Activated CD8-positive, alpha-beta T cell treated with anti-CD3 and anti-CD28 coated beads, Interleukin-2, amount 10 ng/mL, durations not matched to agents 7 days and 5 days (primary cell): ENCODE data around the gene ZBTB7B. TPM values are rescaled to one million over a fixed set of nuclear protein-coding genes. Genes with fewer than 3 reads are reported as not detected.
A peak's percentile ranks its signal among the peaks of the same experiment; 100 is the strongest.

Source experiments
- ATAC-seq: fragments of 150-1000 bp; cut with Tn5 transposase; one replicate; pipeline ENCODE4 v1.10.0; 2021; ENCODE audit warnings: moderate library complexity
- CTCF ChIA-PET: fragments of 350-600 bp; sonication (Branson Sonifier 250); formaldehyde crosslinking; loops from one replicate; lab custom pipeline; 2021; ENCODE audit warnings: antibody characterized with exemption; lab: Charles Lee
- POLR2A ChIA-PET: fragments of 350-600 bp; sonication (Branson Sonifier 250); formaldehyde crosslinking; loops from one replicate; lab custom pipeline; 2021; ENCODE audit warnings: antibody characterized with exemption; lab: Charles Lee
- DNase-seq: peaks from one replicate; pipeline ENCODE4 v3.0.0-alpha.2; 2020
- H3K27ac Mint-ChIP-seq: one replicate; pipeline ENCODE4 v1.8.0; 2021; ENCODE audit warnings: mild to moderate bottlenecking, mixed read lengths
- H3K27me3 Mint-ChIP-seq: one replicate; pipeline ENCODE4 v1.8.0; 2021; ENCODE audit warnings: low read depth, mixed read lengths
- H3K36me3 Mint-ChIP-seq: one replicate; pipeline ENCODE4 v1.8.0; 2021; ENCODE audit warnings: low read depth, mixed read lengths
- H3K4me1 Mint-ChIP-seq: one replicate; pipeline ENCODE4 v1.8.0; 2021; ENCODE audit warnings: low read depth, mixed read lengths
- H3K4me3 Mint-ChIP-seq: one replicate; pipeline ENCODE4 v1.8.0; 2021; ENCODE audit warnings: mild to moderate bottlenecking, mixed read lengths
- H3K9me3 Mint-ChIP-seq: one replicate; pipeline ENCODE4 v1.8.0; 2022; ENCODE audit warnings: mixed read lengths; ENCODE audit not compliant: insufficient read depth
- total RNA-seq, 2 experiments: library from RNA; stranded (reverse); gene quantifications; one replicate each; pipeline ENCODE4 v1.2.3, GENCODE V29; 2021

ZBTB7B gene
- total RNA-seq, 2 experiments from 2014 or later: 35.5 to 42.5 TPM

GRCh38 chr1:154968731-154969130 lies 33.9 kb upstream of the ZBTB7B start:
- Mint-ChIP-seq H3K36me3 (peaks cover 53% of the 10 kb centered on the region), H3K4me1 (peaks cover 55% of the 10 kb centered on the region), H3K27me3 (no peaks in the 10 kb centered on the region), H3K9me3 (no peaks in the 10 kb centered on the region), H3K4me3 (no peak overlapping the region), H3K27ac (peak overlapping the region; percentile 20)
- ATAC-seq: no peak
- POLR2A ChIA-PET: no interaction called here
- CTCF ChIA-PET: interaction anchor here (0.8 to 1.5 kb wide), 2 partner anchors 14 to 49 kb away, joined by 3 read pairs; no protein-coding TSS in a partner anchor
- DNase-seq: no peak

GRCh38 chr1:154969246-154969645 lies 33.4 kb upstream of the ZBTB7B start:
- Mint-ChIP-seq H3K36me3 (peaks cover 48% of the 10 kb centered on the region), H3K4me3 (no peak overlapping the region), H3K27me3 (no peaks in the 10 kb centered on the region), H3K9me3 (no peaks in the 10 kb centered on the region), H3K4me1 (peaks cover 52% of the 10 kb centered on the region), H3K27ac (peak overlapping the region; percentile 12)
- ChIA-PET POLR2A (interaction anchor here (2.3 to 3.1 kb wide), 2 partner anchors 8 to 13 kb away, joined by 11 to 15 read pairs; partner anchors contain the start of genes PBXIP1 and PYGO2), CTCF (interaction anchor here (0.7 to 3.6 kb wide), 4 partner anchors 7 to 550 kb away, joined by 3 to 16 read pairs (median 3); partner anchors contain the start of gene PYGO2)
- DNase-seq (no peak), ATAC-seq (no peak)

- ChIA-PET CTCF (interaction anchor here (0.7 to 3.6 kb wide), 5 partner anchors 8 to 550 kb away, joined by 3 to 16 read pairs (median 6); partner anchors contain the start of genes PBXIP1 and PYGO2), POLR2A (interaction anchor here (1.4 to 3.1 kb wide), 3 partner anchors 8 to 18 kb away, joined by 4 to 15 read pairs (median 11); partner anchors contain the start of genes PBXIP1 and PYGO2)
- Mint-ChIP-seq H3K4me3 (no peak overlapping the region), H3K9me3 (no peaks in the 10 kb centered on the region), H3K36me3 (peaks cover 43% of the 10 kb centered on the region), H3K27me3 (no peaks in the 10 kb centered on the region), H3K27ac (no peak overlapping the region), H3K4me1 (peaks cover 52% of the 10 kb centered on the region)
- ATAC-seq (no peak), DNase-seq (no peak)
Observed at GRCh38 chr1:154969860-154970452, 32.6 kb upstream of the ZBTB7B start.

- H3K4me3 Mint-ChIP-seq: no peak within 1 kb of the TSS
- peaks cover 52% of the 10 kb centered on the region for H3K4me1 Mint-ChIP-seq
- no peaks in the 10 kb centered on the region for H3K27me3 Mint-ChIP-seq
- ATAC-seq (no peak), DNase-seq (peak; percentile 40)
- POLR2A ChIA-PET: interaction anchor here (0.7 to 3.1 kb wide), 4 partner anchors 9 to 17 kb away, joined by 3 to 15 read pairs (median 8); partner anchors contain the start of genes PBXIP1 and PYGO2
- CTCF ChIA-PET: interaction anchor here (0.7 to 3.6 kb wide), 5 partner anchors 9 to 46 kb away, joined by 3 to 16 read pairs (median 6); partner anchors contain the start of genes PBXIP1 and PYGO2
- H3K9me3 Mint-ChIP-seq: no peaks in the 10 kb centered on the region
- H3K27ac Mint-ChIP-seq: peak within 1 kb of the TSS; percentile 28
- H3K36me3 Mint-ChIP-seq: peaks cover 36% of the 10 kb centered on the region
Observed at GRCh38 chr1:154970631-154971340, 31.8 kb upstream of the ZBTB7B start, which contains the start of gene SHC1. Gene SHC1, minus strand, starts transcription at chr1:154970747. Its CDS starts 221 bp downstream, at chr1:154970526.

GRCh38 chr1:154971341-154971998 lies 31.1 kb upstream of the ZBTB7B start:
- DNase-seq (no peak), ATAC-seq (no peak)
- CTCF ChIA-PET: interaction anchor here (0.7 to 4.7 kb wide), 6 partner anchors 10 to 46 kb away, joined by 3 to 22 read pairs (median 7); partner anchors contain the start of genes FLAD1, PBXIP1 and PYGO2
- Mint-ChIP-seq H3K4me1 (peaks cover 52% of the 10 kb centered on the region), H3K36me3 (peaks cover 35% of the 10 kb centered on the region), H3K4me3 (no peak overlapping the region), H3K9me3 (no peaks in the 10 kb centered on the region), H3K27me3 (no peaks in the 10 kb centered on the region), H3K27ac (peak overlapping the region; percentile 23)
- POLR2A ChIA-PET: interaction anchor here (0.9 to 4.2 kb wide), 5 partner anchors 10 to 37 kb away, joined by 3 to 28 read pairs (median 11); partner anchors contain the start of genes FLAD1, PBXIP1 and PYGO2

- POLR2A ChIA-PET: interaction anchor here (0.7 to 4.2 kb wide), 5 partner anchors 11 to 90 kb away, joined by 3 to 28 read pairs (median 6); partner anchors contain the start of genes FLAD1, PBXIP1 and PYGO2
- CTCF ChIA-PET: interaction anchor here (3.6 to 4.7 kb wide), 2 partner anchors 10 to 11 kb away, joined by 16 to 22 read pairs; partner anchors contain the start of genes FLAD1 and PYGO2
- H3K27ac Mint-ChIP-seq: peak overlapping the region; percentile 12
- H3K4me3 Mint-ChIP-seq: no peak overlapping the region
- no peaks in the 10 kb centered on the region for H3K9me3 Mint-ChIP-seq
- H3K36me3 Mint-ChIP-seq: peaks cover 33% of the 10 kb centered on the region
- no peak for ATAC-seq
- peaks cover 50% of the 10 kb centered on the region for H3K4me1 Mint-ChIP-seq
- no peaks in the 10 kb centered on the region for H3K27me3 Mint-ChIP-seq
- no peak for DNase-seq
Observed at GRCh38 chr1:154972213-154972516, 30.4 kb upstream of the ZBTB7B start.

- ChIA-PET CTCF (interaction anchor here (1.9 to 4.7 kb wide), 7 partner anchors 11 to 89 kb away, joined by 4 to 22 read pairs (median 18); partner anchors contain the start of genes FLAD1 and PYGO2), POLR2A (interaction anchor here (0.7 to 4.2 kb wide), 12 partner anchors 8 to 96 kb away, joined by 3 to 31 read pairs (median 7); partner anchors contain the start of genes FLAD1 and PYGO2)
- H3K27me3 Mint-ChIP-seq: no peaks in the 10 kb centered on the region
- DNase-seq (no peak), ATAC-seq (no peak)
- peak overlapping the region; percentile 37 for H3K27ac Mint-ChIP-seq
- H3K4me1 Mint-ChIP-seq: peaks cover 48% of the 10 kb centered on the region
- peaks cover 33% of the 10 kb centered on the region for H3K36me3 Mint-ChIP-seq
- H3K4me3 Mint-ChIP-seq: no peak overlapping the region
- H3K9me3 Mint-ChIP-seq: no peaks in the 10 kb centered on the region
Observed at GRCh38 chr1:154972517-154973343, 29.9 kb upstream of the ZBTB7B start.

- Mint-ChIP-seq H3K27ac (no peak overlapping the region), H3K4me1 (peaks cover 45% of the 10 kb centered on the region), H3K9me3 (no peaks in the 10 kb centered on the region), H3K27me3 (no peaks in the 10 kb centered on the region), H3K36me3 (peaks cover 33% of the 10 kb centered on the region), H3K4me3 (no peak overlapping the region)
- ChIA-PET CTCF (interaction anchor here (1.0 to 4.7 kb wide), 13 partner anchors 9 to 304 kb away, joined by 3 to 22 read pairs (median 4); partner anchors contain the start of genes FLAD1, PBXIP1 and PYGO2), POLR2A (interaction anchor here (0.7 to 4.2 kb wide), 18 partner anchors 9 to 368 kb away, joined by 3 to 31 read pairs (median 8); partner anchors contain the start of genes FLAD1, PBXIP1, PMVK and PYGO2)
- ATAC-seq (peak; percentile 17), DNase-seq (peak; percentile 97)
Observed at GRCh38 chr1:154973344-154974101, 29.1 kb upstream of the ZBTB7B start.

- Mint-ChIP-seq H3K9me3 (no peaks in the 10 kb centered on the region), H3K27me3 (no peaks in the 10 kb centered on the region), H3K4me1 (peaks cover 40% of the 10 kb centered on the region), H3K27ac (no peak within 1 kb of the TSS), H3K36me3 (peaks cover 38% of the 10 kb centered on the region), H3K4me3 (no peak within 1 kb of the TSS)
- ChIA-PET POLR2A (interaction anchor here (0.6 to 4.2 kb wide), 25 partner anchors 9 to 369 kb away, joined by 3 to 31 read pairs (median 4); partner anchors contain the start of genes ADAM15, FLAD1, PBXIP1 and PMVK), CTCF (interaction anchor here (0.9 to 4.7 kb wide), 15 partner anchors 9 to 304 kb away, joined by 3 to 22 read pairs (median 4); partner anchors contain the start of genes FLAD1, PBXIP1 and PYGO2)
- DNase-seq: peak; percentile 98
- peak; percentile 91 for ATAC-seq
Observed at GRCh38 chr1:154974102-154974807, 28.3 kb upstream of the ZBTB7B start, which contains the start of gene CKS1B. Gene CKS1B, plus strand, starts transcription at chr1:154974681. Its CDS starts 65 bp downstream, at chr1:154974746.
